GM19240 (cell line): Measurements from ENCODE around the gene QRICH2.
"Not testable (repeated sequence)": the region's sequence is repeated elsewhere in the genome, so short reads cannot be mapped to it uniquely, and the experiment has no call there.

Experiments
- DNase-seq: peaks from one replicate; pipeline ENCODE4 v3.0.0; 2011; ENCODE audit warnings: low spot score; ENCODE audit not compliant: insufficient read length

QRICH2 gene

DNA sequence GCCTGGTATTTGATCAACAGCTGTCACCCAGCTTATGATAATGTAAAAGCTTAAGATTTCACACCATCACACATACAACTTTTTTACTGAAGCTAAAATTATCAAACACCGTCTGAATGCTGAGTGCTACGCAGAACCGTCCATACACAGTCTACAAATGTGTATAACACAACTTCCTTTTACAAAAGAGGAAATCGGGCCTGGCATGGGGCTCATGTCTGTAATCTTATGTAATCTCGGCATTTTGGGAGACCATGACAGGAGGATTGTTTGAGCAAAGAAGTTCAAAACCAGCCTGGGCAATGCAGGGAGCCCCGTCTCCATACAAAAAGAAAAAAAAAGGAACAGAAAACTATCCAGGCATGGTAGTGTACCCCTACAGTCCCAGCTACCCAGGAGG, 19.6 kb upstream of the QRICH2 start:
- no peak for DNase-seq

DNA sequence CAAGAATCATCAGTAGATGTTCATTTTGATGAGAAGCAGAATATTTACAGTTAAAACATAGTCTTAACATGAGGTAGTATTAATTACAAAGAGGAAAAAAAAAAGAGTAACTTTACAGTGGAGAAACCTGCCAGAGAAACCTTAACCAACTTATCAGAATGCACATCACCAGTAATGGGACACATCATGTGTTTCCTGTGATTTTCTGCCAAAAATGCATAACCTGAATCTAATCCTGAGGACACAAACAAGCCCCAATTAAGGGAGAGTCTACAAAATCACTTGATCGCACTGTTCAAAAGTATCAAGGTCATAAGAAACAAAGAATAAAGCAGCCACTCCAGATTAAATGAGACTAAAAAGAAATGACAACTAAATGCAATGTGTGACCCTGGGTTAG, 18.2 kb upstream of the QRICH2 start:
- no peak for DNase-seq

DNA sequence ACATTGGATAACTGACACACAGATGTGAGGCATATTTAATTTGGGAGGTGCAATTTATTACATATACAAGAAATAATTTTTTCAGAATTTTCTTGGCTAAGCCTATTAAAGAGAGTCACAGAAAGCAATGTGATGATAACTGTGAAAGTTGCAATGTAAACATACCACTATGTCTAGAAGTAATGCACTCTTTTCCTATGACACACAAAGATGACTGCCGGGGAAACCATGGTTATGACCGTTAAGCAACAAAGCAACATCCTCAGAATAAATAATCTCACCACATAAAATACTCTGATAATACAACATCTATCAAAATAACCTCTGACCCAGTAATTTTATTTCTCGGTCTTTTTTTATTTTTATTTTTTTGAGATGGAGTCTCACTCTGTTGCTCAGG, 10.5 kb upstream of the QRICH2 start:
- no peak for DNase-seq

DNA sequence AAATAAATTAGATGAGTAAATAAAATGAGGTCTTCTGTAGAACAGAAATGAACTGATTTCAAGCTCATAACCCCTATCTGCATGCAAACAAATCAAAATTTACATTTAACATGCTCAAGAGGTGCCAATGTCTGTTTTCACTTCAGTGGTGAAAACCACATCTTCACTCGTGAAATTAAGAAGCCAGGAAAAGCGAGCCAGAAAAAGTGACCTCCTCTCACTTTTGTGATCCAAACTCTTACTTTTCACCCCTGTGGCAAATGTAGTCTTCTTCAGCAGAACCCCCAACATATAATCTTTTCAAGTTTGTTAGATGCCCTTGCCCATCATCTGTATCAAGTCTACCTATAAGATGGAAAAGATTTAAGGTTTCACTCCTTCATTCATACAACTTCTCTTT, 9.5 kb upstream of the QRICH2 start:
- no peak for DNase-seq

DNA sequence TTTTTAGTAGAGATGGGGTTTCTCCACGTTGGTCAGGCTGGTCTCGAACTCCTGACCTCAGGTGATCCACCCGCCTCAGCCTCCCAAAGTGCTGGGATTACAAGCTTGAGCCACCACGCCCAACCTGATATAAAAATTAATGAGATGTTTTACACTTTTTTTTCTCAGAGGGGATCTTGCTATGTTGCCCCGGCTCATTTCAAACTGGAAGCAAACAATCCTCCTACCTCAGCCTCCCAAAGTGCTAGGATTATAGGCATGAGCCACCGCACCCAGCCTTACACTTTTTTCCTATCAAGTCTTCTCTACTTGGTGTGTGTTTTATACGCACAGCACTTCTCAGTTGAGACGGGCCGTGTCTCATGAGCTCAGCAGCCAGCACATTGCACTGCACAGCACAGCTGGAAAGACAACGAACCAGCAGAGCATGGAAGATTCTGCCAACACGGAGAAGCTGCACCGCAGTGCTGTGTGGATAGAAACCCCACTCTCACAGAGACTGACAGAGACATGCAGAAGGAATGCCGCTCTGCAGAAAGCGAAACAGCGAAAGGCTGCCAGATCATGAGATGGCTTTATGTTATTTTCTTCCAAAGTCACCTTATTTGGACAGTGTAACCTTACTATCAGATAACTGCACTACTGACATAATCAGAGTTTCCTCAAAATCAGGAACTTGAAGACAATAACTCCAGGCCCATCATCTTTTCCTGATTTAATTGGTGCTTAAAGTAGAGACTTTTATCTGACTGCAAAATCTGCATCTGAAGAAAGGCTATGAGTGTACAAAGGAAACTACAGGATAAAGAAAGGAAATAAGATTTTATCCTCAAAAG, 6.5 kb upstream of the QRICH2 start:
- DNase-seq, result no peak

DNA sequence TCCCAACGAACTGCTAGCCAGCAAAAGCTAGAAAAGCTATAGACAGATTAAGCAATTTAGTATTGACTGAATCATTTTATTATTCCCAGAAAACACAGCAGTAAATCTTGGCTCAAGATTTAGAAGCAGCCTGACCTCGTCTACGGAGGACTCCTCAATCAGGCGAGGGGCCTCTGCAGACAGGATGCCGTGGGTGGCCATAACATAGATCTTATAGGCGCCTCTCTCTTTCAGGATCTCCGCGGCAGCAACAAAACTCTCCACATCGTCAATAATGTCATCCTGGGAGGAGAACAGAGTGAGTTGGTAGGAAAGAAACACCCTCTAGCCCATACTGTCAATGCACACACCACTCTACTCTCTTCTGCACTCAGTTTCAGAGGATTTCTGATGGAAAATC, 4.7 kb upstream of the QRICH2 start:
- DNase-seq, result no peak

DNA sequence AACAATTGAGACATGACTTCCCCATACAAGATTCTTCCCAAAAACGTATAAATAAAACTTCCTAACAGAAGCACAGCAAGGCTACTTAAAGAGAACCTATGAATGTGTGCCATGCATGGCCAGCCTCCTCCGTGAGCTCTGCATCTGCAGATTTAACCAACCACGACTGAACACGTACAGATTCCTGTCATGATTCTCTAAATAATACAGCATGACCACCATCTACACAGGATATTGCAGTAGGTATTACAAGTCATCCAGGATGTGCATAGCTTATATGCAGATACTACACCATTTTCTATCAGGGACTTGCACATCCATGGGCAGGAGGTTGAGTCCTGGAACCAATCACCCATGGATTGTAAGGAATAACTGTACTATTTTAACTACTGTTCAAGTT, 1.4 kb upstream of the QRICH2 start:
- DNase-seq, result no peak

DNA sequence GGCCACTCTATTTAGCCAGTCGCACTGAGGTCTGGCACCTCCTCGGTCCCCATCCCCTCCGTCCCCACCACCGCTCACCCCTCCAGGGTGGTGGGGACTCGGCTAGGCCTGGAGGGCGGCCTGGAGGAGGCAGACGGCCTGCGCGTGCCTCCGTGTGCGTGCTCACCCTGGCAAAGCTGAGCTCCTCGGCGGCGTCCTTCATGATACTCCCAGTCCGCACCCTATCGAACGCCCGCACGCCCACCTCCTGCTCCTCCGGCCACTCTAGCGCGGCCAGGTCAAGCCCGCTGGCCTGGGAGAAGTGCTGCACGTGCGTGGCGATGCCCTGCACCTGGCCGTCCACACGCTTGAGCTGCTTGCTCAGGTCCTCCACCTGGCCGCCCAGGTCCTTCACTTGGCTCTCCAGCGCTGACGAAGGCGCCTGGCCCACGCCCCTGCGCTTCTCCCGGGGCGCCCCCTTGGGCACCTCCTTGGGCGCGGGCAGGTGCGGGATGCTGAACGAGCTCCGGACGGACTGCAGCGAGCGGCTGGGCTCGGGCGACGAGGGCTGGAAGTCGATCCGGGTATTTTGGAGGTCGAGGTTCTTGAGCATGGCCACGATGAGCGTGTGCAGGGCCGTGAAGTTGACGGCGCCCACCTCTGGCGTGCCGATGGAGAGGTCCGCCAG, 644 bp downstream of the QRICH2 start:
- no peak for DNase-seq

DNA sequence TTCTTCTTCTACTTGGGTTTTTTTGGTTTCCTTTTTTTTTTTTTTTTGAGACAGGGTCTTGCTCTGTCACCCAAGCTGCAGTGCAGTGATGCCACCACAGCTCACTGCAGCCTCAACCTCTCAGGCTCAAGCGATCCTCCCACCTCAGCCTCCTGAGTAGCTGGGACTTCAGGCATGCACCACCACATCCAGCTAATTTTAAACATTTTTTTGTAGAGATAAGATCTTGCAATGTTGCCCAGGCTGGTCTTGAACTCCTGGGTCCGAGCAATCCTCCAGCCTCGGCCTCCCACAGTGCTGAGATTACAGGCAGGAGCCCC, 3.0 kb downstream of the QRICH2 start:
- not testable (repeated sequence) for DNase-seq

DNA sequence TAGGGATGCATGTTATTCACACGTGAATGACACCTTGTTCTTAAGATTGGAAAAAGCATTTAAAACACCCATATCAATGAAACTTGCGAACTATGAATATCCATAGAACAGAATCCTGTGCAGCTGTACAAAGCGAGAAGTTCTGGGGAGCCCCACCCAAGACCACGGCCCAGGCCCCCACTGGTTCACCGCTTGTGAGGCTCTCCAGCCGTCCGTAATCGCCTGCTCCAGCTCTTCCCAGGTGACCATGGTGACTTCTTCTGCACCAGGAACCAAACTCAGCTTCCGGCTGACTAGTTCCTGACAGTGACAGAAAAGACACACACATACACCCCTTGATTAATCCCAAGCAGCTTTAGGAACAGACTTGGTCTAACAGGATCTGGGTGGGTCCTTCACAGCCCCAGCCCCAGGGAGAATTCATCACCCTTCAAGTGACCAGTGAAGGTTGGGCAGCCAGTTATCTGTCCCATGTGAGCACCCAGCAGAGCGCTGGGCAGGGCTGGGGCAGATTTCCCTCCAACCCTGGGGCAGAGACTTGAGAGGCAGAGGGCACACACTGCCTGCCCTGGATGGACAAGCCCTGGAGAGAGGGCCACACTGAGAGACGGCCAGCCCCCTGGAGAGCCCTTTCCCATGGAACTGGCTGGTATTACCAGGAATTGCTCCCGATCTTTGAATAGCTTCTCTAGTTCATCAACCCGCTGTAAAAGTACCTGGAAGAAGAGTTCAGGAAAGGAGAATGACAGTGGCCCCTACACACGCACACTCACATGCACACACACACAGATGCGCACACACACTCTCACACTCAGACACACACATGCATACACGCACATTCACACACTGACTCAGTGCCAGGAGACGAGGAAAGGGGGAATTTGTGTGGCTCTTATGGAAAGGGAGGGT, 3.6 kb downstream of the QRICH2 start:
- DNase-seq, result no peak

DNA sequence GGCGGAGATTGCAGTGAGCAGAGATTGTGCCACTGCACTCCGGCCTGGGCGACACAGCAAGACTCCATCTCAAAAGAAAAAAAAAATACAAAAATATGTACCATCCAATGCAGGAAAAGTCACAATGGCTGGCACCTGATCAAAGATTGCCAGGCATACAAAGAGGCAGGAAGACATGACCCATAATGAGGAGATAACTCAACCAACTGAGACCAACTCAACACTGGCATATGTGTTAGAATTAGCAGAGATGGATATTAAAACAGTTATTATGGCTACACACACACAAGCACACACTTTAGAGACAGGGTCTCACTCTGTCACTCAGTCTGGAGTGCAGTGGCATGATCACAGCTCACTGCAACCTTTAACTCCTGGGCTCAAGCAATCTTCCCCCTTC, 10.6 kb downstream of the QRICH2 start:
- no peak for DNase-seq

DNA sequence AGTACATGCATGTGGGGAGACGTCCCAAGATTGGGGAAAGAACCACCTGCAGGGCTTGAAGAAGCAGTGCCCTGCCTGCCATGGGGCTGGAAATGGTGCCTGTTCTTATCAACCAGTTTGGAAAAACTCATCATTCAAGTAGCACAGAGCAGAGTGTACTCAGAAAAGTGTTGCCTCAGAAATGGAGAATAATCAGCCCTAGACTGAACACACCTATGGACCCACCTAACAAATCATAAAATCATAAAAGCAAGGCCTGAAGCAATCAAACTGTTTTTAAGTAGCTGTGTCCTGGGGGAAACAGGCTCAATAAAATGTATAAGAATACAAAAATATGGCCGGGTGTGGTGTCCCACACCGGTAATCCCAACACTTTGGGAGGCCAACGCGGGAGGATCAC, 11.2 kb downstream of the QRICH2 start:
- DNase-seq, result no peak

DNA sequence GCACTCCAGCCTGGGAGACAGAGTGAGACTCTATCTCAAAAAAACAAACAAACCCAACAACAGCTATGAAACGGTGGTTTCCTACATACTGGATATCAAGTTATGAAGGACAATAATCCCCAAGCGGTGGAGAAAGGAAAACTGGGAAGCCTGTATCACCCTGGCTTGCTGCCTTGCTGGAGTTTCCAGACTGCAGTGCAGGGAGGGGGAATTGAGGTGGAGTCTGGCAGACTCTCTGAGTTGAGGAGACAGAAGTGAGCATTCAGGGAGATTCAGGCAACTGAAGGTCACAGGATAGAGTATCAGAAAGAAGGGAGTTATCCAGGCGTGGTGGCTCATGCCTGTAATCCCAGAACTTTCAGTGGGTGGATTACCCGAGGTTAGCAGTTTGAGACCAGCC, 11.9 kb downstream of the QRICH2 start:
- DNase-seq, result no peak

DNA sequence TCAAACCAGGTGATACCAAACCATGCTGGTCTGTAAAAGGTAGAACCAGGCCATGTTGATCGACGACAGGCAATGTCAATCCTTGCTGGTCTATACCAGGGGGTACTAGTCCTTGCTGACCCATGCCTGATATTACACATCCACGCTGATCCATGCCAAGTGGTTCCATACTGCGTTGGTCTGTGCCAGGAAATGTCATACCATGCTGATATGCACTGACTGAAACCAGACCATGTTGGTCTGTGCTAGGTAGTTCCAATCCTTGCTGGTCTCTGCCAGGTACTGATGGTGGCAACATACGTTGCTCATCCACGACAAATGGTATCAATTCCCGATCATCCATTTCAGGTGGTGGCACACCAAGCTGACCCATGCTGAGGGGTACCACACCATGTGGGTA, 15.0 kb downstream of the QRICH2 start:
- DNase-seq, result no peak

DNA sequence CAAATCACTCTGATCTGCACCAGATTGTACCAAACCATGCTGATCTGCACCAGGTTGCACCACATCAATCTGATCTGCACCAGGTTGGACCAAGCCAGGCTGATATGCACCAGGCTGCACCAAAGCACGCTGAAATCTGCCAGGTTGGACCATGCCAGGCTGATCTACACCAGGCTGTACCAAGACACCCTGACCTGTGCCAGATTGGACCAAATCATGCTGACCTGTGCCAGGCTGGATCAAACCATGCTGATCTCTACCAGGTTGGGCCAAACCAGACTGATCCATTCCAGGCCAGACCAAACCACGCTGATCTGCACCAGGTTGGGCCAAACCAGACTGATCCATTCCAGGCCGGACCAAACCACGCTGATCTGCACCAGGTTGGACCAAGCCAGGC, 15.5 kb downstream of the QRICH2 start:
- DNase-seq, result no peak

DNA sequence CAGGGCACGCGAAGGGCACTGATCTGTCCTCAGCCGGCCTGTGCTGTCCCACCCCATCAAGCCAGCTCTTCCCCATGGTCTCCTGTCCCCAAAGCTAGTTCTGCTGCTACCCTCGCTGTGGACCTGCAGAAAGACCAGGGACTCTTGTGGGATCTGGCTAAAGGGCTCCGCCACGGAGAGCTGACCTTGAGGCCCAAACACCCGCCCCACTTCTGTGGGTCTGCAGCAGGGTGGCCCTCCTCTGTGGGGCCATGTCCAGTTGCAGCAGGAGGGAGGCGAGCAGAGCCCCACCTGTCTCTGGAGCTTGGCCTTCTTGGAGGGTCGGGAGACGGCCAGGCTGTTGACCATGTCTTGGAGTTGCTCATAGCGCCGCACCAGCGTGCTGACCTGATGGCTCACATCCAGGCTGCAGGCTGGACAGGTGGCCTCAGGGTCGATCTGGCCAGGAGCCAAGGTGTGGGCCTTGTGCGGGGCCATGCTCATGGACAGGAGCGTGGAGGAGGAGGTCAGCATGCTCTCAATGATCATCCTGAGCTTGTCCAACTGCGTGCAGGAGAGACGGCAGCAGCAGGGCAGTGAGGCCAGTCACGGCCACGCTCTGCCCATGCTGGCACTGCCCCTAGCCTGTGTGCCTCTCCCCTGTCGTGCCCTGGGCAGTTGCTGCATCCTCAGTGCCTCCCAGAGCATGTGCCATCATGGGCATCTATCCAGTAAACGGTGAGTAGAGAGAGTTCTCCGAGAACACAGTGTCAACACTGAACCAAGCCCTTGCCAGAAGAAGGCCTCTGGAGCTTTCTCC, 26.3 kb downstream of the QRICH2 start:
- DNase-seq, result no peak

DNA sequence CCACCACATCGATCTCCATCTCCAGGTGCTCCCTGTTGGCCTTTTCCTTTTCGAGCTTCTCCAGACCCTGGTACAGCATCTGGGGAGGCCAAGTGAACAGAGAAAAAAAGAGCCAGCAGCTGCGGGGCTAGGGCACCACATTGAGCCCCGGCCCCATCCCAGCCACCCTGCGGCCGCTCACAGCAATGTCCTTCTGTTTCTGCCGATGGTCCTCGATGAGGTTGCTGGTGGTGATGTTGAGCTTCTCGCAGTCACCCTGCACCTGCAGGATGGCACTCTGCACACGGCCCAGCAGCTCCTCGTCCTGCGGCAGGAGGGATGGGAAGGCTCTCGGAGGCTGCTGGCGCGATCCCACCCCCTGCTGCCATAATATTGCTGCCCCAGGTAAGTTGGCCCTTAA, 27.4 kb downstream of the QRICH2 start:
- DNase-seq, result no peak

DNA sequence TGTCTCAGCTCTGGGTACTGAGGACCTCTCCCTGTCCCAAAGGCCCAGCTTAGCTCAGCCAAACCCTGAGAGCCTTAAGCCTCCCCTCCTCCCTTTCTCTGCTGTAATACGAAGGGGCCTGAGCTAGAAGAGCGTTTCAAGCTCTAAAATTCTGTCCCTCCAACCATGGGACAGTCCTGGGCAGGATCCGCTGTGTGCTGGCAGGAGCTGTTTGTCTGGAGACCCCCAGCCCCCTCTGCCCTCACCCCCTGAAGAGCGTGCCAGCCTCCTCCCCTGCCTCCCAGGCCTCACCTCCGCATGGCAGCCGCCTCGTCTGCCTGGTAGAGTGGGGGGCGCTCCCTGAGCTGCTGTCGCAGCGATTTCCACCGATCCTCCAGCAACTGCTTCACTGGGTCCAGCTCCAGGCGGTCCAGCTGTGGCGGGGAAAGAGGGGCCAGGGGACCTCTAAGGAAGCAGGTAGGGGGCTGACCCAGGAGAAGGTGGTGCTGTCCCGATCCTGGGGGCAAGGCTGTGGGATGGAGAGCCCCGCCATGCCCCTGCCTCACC, 28.3 kb downstream of the QRICH2 start:
- DNase-seq, result no peak

DNA sequence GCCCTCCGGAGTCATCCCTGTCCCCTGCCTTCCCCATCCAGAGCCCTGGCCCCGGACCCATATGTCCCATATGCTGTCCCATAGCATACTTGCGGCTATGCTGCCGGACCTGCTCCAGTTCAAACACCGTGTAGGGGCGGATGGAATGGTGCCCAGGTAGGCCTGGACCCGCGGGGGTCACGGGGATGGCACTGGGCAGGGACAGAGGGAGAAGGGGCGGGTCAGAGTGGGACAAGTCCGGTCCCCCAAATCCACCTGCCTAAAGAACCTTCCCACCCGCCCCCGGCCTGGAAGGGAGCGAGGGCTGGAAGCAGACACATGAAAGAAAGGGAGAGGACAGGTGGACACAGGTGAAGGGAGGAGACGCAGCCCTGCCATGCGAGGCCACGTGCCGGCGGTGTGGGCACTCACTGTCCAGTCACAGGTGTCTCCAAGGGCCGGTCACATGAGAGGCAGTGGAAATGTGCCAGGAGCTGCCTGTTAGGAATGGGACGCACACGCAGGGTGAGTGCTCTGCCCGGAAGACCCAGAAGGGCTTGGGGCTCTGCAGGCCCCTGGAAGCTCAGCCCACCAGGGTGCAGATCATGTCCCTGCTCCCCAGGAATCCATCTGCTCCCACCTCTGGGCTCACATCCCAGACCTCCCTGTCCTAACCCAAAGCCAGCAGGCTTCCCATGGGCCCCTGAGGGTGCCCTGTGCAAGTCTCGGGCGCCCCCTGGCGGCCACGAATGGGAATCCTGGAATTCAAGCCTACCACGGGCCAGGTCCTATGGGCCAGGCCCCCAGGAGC, 28.9 kb downstream of the QRICH2 start:
- DNase-seq, result peak; percentile 82

DNA sequence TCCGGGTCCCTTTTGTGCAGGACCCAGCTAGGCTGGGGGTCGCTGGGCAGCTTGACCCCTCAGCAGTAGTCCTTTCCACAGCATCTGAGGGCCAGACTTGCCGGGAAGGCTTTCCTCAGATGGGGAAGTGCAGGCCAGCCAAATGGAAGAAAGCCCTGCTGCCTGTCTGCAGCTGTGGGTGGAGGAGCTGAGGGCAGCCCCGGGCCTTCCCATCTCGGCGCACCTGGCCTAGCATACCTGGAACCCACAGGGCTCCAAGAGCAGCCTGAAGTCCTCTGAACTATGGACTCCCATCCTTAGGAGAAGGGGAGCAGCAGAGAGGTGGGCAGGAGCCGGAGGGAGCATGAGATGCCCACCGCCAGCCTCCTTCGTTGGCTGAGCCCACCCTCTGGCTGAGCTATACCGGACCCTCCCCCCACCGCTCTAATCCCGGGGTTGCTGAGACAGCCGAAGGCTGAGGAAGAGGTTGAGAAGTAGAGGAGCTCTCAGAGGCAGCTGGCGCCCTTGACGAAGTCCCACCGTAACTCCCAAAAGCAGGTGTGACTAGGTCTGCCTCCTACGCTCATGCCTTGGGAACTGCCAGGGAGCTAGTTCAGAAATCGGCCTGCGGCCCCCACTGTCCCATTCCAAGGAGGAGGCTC, 29.7 kb downstream of the QRICH2 start:
- no peak for DNase-seq
